IPS DF 4.7 (cell line): ENCODE results near the gene AKAP6.

Experiments used
- DNase-seq: peaks from one replicate; pipeline ENCODE4 v3.0.0-alpha.2; 2013; ENCODE audit warnings: low spot score; ENCODE audit errors: extremely low read depth

The AKAP6 gene

GRCh38 chr14:32814721-32815120, 485.6 kb downstream of the AKAP6 start:
- no peak for DNase-seq

- DNase-seq: no peak
These were observed 487.5 kb downstream of the AKAP6 start for GRCh38 chr14:32816588-32816987.

DNA sequence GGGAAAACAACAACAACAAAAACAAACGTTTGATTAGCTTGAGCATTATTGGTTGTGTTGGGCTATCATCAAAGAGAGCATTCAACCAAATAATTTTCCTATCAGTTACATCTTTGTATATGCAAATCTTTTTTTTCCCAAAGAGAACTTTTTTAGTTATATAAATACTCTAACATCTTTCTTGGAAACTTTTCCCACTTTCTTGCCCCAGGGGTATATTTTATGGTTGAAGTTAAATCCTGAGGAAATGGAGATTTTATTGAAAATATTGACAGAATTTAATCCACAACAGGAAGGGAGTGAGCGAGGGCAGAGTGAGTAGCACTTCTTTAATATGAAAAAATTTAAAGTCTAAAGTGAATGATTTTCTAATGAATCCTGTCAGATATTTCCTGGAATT, 488.7 kb downstream of the AKAP6 start:
- DNase-seq: no peak

DNA sequence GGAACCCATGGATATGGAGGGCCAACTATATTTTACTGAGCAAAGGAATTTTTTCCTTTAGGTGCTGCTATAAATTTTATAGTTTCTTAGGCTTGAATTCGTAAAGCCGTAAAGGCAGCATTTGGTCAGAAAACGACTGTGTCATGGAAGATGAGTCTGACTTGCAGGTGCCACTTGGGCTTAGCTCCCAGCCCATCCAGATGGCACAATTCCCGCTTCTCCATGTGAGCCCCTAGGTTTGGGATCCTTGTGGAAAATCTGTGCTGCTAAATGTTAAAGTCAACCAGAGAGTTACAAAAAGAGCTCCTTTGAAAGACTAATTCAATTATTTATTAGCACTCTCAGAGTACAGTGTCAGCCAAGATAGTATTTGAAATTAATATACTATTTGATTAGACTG, 489.5 kb downstream of the AKAP6 start:
- DNase-seq: no peak

DNA sequence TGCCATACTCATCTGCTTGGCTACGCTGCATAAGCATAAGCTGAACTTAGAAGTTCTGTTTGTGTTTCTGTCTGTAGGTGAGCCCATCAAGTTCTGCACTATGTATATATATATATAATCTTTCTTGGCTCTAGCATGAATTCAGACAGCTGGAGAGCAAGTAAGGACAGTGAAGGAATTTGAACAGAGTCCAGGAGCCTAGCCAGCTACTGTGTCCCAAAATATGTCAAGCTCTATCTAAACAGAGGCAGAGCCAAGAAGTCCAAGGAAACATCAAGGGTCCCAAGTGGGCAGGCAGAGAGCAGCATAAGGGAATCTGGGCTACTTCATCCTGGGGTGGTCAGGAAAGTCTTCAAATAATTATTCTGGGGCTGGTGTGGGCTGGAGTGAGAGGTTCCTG, 491.1 kb downstream of the AKAP6 start:
- DNase-seq: no peak

- no peak for DNase-seq
These were observed 491.6 kb downstream of the AKAP6 start for GRCh38 chr14:32820682-32821081.

GRCh38 chr14:32821964-32822653, 493.0 kb downstream of the AKAP6 start:
- no peak for DNase-seq

DNA sequence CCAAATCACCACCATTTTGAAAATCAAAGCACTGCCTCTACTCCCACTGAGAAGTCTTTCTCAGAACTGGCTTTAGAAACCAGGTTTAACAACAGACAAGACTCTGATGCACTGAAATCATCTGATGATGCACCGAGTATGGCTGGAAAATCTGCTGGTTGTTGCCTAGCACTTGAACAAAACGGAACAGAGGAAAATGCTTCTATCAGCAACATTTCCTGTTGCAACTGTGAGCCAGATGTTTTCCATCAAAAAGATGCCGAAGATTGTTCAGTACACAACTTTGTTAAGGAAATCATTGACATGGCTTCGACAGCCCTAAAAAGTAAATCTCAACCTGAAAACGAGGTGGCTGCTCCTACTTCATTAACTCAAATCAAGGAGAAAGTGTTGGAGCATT, 494.6 kb downstream of the AKAP6 start:
- no peak for DNase-seq

- DNase-seq: no peak
These were observed 495.1 kb downstream of the AKAP6 start for GRCh38 chr14:32824195-32824594.

DNA sequence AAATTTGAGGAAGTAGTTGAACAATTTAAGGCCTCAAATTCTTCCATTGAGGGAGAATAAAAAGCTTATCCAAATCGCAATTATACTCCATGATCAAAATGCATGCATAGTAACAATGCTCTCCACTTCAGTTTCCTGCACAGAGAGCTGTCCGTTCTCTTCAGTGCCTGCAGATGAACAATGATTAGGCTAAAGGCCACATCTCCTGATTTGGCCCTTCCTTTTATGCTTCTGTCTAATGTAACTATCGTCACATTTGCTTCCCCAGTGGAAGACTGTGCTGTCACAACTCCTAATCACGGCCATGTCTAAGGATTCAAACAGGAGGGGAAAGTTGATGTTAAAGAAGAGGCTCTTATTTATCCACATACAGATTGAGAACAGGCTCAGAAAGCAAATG, 496.0 kb downstream of the AKAP6 start:
- no peak for DNase-seq

- DNase-seq: no peak
These were observed 497.4 kb downstream of the AKAP6 start for GRCh38 chr14:32826404-32827082.

GRCh38 chr14:32827514-32827913, 498.4 kb downstream of the AKAP6 start:
- no peak for DNase-seq

GRCh38 chr14:32835924-32836323, 506.8 kb downstream of the AKAP6 start:
- no peak for DNase-seq

DNA sequence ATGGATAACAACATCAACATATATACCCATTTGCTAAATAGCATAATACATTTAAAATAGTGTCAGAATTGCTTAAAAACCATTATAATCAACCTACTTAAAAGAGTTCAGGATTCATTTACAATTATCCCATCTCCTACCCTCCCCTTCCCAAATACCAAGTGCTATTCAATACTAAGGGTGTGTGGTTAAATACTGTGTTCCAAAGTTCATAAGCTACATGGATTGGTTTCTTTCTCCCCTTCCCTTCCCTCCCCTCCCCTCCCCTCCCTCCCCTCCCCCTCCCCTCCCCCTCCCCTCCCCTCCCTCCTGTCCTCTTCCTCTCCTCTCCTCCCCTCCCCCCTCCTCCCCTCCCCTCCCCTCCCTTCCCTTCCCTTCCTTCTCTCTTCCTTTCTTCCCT, 512.6 kb downstream of the AKAP6 start:
- no peak for DNase-seq

DNA sequence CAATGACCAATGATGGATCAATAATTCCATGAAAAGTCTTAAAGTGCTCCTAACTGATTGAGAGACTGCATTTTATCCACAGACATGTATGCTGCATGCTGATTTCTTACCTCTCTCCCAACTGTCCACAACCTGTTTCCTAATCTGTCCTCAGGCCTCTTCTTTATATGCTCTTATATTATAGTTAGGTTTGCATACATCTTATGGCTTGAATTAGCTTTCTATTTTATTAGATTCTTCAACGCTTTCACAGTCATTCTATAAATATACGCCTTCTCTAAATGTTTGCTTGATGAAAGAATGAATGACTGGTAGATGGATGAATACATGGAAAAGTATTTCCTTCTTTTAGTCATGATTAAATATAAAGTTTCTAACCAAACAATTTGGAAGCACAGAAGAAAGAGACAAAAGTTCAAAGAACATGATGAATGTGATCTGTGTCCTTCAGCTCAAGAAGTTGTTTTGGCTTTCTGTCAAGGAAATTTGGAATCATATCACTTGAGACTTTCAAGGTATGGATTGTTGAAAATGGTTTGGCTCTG, 517.8 kb downstream of the AKAP6 start:
- DNase-seq: no peak

GRCh38 chr14:32847867-32848266, 518.8 kb downstream of the AKAP6 start:
- DNase-seq: no peak

GRCh38 chr14:32865827-32866376, 536.8 kb downstream of the AKAP6 start:
- no peak for DNase-seq

DNA sequence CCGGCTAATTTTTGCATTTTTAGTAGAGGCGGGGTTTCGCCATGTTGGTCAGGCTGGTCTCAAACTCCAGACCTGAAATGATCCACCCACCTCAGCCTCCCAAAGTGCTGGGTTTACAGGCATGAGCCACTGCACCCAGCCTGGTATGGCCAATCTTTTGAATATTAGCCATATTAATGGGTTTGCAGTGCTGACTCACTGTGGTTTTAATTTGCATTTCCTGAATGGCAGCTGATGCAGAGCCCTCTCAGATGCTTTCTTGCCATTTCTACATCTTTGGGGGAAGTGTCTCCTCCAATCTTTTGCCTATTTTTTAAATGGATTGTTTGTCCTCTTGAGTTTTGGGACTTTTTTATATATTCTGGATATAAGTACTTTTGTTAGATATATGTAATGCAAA, 554.1 kb downstream of the AKAP6 start:
- no peak for DNase-seq
